Hepatocyte (in vitro differentiated cells): ENCODE results near the gene VPS36. TPM values are rescaled to one million over a fixed set of nuclear protein-coding genes. Genes with fewer than 3 reads are reported as not detected.

ENCODE experiments used
- DNase-seq: peaks from one replicate; pipeline ENCODE4 v3.0.0-alpha.2; 2016; ENCODE audit warnings: low spot score
- H2AFZ ChIP-seq: fragments of 200-600 bp; sonication (generic); 2 replicates; pipeline ENCODE4 v1.6.0; 2016; ENCODE audit warnings: antibody characterized with exemption, mild to moderate bottlenecking
- H3K27ac ChIP-seq: fragments of 200-600 bp; sonication (generic); 2 replicates; pipeline ENCODE4 v1.5.1; 2016; ENCODE audit warnings: mild to moderate bottlenecking
- H3K27me3 ChIP-seq: fragments of 200-600 bp; sonication (generic); 2 replicates; pipeline ENCODE4 v1.6.1; 2016
- H3K36me3 ChIP-seq: fragments of 200-600 bp; sonication (generic); replicated peaks from 2 replicates; pipeline ENCODE4 v1.5.1; 2016; ENCODE audit warnings: low read depth; ENCODE audit not compliant: insufficient read depth
- H3K4me1 ChIP-seq: fragments of 200-600 bp; sonication (generic); 2 replicates; pipeline ENCODE4 v1.5.1; 2016; ENCODE audit warnings: mild to moderate bottlenecking, moderate library complexity; ENCODE audit not compliant: insufficient read depth
- H3K4me2 ChIP-seq: fragments of 200-600 bp; sonication (generic); 2 replicates; pipeline ENCODE4 v1.6.0; 2016
- H3K4me3 ChIP-seq: fragments of 200-600 bp; sonication (generic); 2 replicates; pipeline ENCODE4 v1.5.1; 2016; ENCODE audit warnings: mild to moderate bottlenecking
- H3K79me2 ChIP-seq: fragments of 200-600 bp; sonication (generic); 2 replicates; pipeline ENCODE4 v1.6.0; 2017; ENCODE audit warnings: mild to moderate bottlenecking
- H3K9me2 ChIP-seq: fragments of 200-600 bp; sonication (generic); replicated peaks from 2 replicates; pipeline ENCODE4 v1.6.0; 2017; ENCODE audit warnings: mild to moderate bottlenecking; ENCODE audit not compliant: insufficient read depth
- H3K9me3 ChIP-seq: fragments of 200-600 bp; sonication (generic); 2 replicates; pipeline ENCODE4 v1.5.1; 2016; ENCODE audit warnings: low read depth, mild to moderate bottlenecking
- H4K20me1 ChIP-seq: fragments of 200-600 bp; sonication (generic); 2 replicates; pipeline ENCODE4 v1.6.0; 2016; ENCODE audit warnings: mild to moderate bottlenecking; ENCODE audit not compliant: insufficient read depth, poor library complexity, severe bottlenecking
- EZH2 ChIP-seq: fragments of 200-600 bp; sonication (generic); IDR thresholded peaks from 2 replicates; pipeline ENCODE4 v1.6.1; 2016; ENCODE audit warnings: antibody characterized with exemption, mild to moderate bottlenecking, borderline replicate concordance
- EZH2phosphoT487 ChIP-seq: fragments of 200-600 bp; sonication (generic); IDR thresholded peaks from one replicate; pipeline ENCODE4 v1.6.1; 2018; ENCODE audit warnings: antibody characterized with exemption, mild to moderate bottlenecking, low read depth, moderate library complexity; ENCODE audit not compliant: unreplicated experiment, severe bottlenecking
- WGBS: methylation state at CpG from one replicate; pipeline ENCODE4 v1.1.6; 2016; ENCODE audit warnings: low lambda C conversion rate; ENCODE audit errors: missing lambda C conversion rate; 5-methylcytosine and 5-hydroxymethylcytosine counted together
- polyA plus RNA-seq: library from polyadenylated mRNA; unstranded; fragments of >200 nt; fragmentation: Nextera tagmentation; extraction: Ambion mirVana; gene quantifications from 2 replicates; pipeline ENCODE4 v1.2.1, GENCODE V29; 2016
- total RNA-seq: library from RNA; depleted of rRNA; stranded (reverse); fragments of >200 nt; gene quantifications from 2 replicates; pipeline ENCODE4 v1.2.3, GENCODE V29; 2014
- TF ChIP-seq, protein P1 (sequence below): fragments of 200-600 bp; sonication (generic); IDR thresholded peaks from 2 replicates; pipeline ENCODE4 v1.5.1; 2016; ENCODE audit warnings: antibody characterized with exemption, mild to moderate bottlenecking; ENCODE audit not compliant: poor library complexity

Gene VPS36
- total and polyA plus RNA-seq, 2 experiments from 2014 or later = 23.5 to 42.0 TPM

- 81% methylated on average over 5 of the region's 5 CpGs for WGBS
- TF ChIP-seq, protein P1, sequence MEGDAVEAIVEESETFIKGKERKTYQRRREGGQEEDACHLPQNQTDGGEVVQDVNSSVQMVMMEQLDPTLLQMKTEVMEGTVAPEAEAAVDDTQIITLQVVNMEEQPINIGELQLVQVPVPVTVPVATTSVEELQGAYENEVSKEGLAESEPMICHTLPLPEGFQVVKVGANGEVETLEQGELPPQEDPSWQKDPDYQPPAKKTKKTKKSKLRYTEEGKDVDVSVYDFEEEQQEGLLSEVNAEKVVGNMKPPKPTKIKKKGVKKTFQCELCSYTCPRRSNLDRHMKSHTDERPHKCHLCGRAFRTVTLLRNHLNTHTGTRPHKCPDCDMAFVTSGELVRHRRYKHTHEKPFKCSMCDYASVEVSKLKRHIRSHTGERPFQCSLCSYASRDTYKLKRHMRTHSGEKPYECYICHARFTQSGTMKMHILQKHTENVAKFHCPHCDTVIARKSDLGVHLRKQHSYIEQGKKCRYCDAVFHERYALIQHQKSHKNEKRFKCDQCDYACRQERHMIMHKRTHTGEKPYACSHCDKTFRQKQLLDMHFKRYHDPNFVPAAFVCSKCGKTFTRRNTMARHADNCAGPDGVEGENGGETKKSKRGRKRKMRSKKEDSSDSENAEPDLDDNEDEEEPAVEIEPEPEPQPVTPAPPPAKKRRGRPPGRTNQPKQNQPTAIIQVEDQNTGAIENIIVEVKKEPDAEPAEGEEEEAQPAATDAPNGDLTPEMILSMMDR = no peak
- TF ChIP-seq EZH2 (no peak), EZH2phosphoT487 (no peak)
- no peak overlapping the region for H3K27ac ChIP-seq
- H3K4me2 ChIP-seq = peak overlapping the region; percentile 73
- no peaks in the 10 kb centered on the region for H3K36me3 ChIP-seq
- no peaks in the 10 kb centered on the region for H3K27me3 ChIP-seq
- peaks cover 14% of the 10 kb centered on the region for H3K4me1 ChIP-seq
- H4K20me1 ChIP-seq = peaks cover 28% of the 10 kb centered on the region
- no peak for DNase-seq
- H2AFZ ChIP-seq = no peak overlapping the region
- no peak overlapping the region for H3K4me3 ChIP-seq
- H3K9me2 ChIP-seq = no peaks in the 10 kb centered on the region
- no peaks in the 10 kb centered on the region for H3K9me3 ChIP-seq
- H3K79me2 ChIP-seq = peaks cover 65% of the 10 kb centered on the region
Measured at GRCh38 chr13:52447815-52448552, 2.5 kb downstream of the VPS36 start.

- DNase-seq = no peak
- Histone ChIP-seq H3K27ac (no peak overlapping the region), H4K20me1 (peaks cover 29% of the 10 kb centered on the region), H2AFZ (no peak overlapping the region), H3K4me2 (peak overlapping the region; percentile 73), H3K4me1 (peaks cover 14% of the 10 kb centered on the region), H3K27me3 (no peaks in the 10 kb centered on the region), H3K9me2 (no peaks in the 10 kb centered on the region), H3K4me3 (no peak overlapping the region), H3K79me2 (peaks cover 71% of the 10 kb centered on the region), H3K36me3 (no peaks in the 10 kb centered on the region), H3K9me3 (no peaks in the 10 kb centered on the region)
- TF ChIP-seq EZH2 (no peak), EZH2phosphoT487 (no peak)
- TF ChIP-seq, protein P1 = no peak
- WGBS = 91% methylated on average over 2 of the region's 2 CpGs
Measured at GRCh38 chr13:52447354-52447753, 3.1 kb downstream of the VPS36 start.

DNA sequence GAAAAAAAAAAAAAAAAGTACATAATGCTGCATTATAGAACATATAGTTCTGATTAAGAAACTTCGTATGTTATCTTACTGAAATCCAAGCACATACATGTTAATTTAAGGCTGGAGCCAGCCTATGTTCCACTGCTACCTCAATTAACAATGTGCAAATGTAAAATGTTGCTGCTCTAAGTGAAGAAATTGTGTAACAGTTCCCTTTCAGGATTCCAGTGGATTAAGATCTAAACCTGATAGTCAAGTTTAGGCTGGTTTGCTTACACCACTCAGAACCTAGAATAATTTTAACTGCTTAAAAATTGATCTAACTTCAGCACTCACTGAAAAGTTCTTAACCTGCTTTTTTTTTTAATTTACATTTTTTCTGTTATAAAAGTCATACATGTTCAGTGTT, 4.2 kb downstream of the VPS36 start:
- DNase-seq = no peak
- no peak overlapping the region for H3K4me3 ChIP-seq
- H3K9me3 ChIP-seq = no peaks in the 10 kb centered on the region
- no peaks in the 10 kb centered on the region for H3K9me2 ChIP-seq
- no peaks in the 10 kb centered on the region for H3K27me3 ChIP-seq
- 90% methylated on average over 1 of the region's 1 CpG for WGBS
- TF ChIP-seq, protein P1 = no peak
- TF ChIP-seq EZH2phosphoT487 (no peak), EZH2 (no peak)
- H3K36me3 ChIP-seq = no peaks in the 10 kb centered on the region
- peaks cover 77% of the 10 kb centered on the region for H3K79me2 ChIP-seq
- no peak overlapping the region for H3K27ac ChIP-seq
- H2AFZ ChIP-seq = no peak overlapping the region
- H4K20me1 ChIP-seq = peaks cover 29% of the 10 kb centered on the region
- H3K4me1 ChIP-seq = peaks cover 14% of the 10 kb centered on the region
- H3K4me2 ChIP-seq = no peak overlapping the region
